LNCaP clone FGC (cell line): ENCODE measurements around the gene SMOC2.

Source experiments
- DNase-seq: peaks from one replicate; pipeline ENCODE4 v3.0.0-alpha.2; 2011; ENCODE audit warnings: low read depth
- H3K4me3 ChIP-seq: 2 replicates; pipeline ENCODE4 v1.5.1; 2011; ENCODE audit warnings: mild to moderate bottlenecking, low read depth, low read length, control low read depth
- TF ChIP-seq, protein P1 (sequence below): IDR thresholded peaks from 2 replicates; pipeline ENCODE4 v1.5.1; 2012; ENCODE audit warnings: mild to moderate bottlenecking; ENCODE audit not compliant: control insufficient read depth, insufficient read depth; ENCODE audit errors: extremely low read depth

The SMOC2 gene

DNA sequence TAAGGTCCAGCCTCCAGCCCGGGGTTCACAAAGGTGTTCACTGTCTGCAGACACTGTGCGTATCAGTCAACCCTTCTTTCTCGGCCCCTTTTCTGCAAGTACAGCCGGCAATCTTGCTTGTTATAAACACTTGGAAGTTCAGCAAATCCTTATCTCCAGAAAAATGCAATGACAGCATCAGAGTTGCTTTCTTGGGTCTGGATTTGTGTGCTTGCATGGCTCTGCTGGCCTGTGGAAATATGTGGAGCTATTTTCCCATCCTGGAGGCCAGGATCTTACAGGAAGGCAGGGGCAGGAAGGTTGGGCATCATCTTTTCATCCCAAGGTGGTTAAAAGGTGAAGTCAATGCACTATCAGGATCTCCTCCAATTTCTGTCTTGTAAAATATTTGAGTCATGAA lies 100.3 kb downstream of the SMOC2 start:
- no peak overlapping the region for H3K4me3 ChIP-seq
- TF ChIP-seq, protein P1, sequence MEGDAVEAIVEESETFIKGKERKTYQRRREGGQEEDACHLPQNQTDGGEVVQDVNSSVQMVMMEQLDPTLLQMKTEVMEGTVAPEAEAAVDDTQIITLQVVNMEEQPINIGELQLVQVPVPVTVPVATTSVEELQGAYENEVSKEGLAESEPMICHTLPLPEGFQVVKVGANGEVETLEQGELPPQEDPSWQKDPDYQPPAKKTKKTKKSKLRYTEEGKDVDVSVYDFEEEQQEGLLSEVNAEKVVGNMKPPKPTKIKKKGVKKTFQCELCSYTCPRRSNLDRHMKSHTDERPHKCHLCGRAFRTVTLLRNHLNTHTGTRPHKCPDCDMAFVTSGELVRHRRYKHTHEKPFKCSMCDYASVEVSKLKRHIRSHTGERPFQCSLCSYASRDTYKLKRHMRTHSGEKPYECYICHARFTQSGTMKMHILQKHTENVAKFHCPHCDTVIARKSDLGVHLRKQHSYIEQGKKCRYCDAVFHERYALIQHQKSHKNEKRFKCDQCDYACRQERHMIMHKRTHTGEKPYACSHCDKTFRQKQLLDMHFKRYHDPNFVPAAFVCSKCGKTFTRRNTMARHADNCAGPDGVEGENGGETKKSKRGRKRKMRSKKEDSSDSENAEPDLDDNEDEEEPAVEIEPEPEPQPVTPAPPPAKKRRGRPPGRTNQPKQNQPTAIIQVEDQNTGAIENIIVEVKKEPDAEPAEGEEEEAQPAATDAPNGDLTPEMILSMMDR: no peak
- DNase-seq: no peak

DNA sequence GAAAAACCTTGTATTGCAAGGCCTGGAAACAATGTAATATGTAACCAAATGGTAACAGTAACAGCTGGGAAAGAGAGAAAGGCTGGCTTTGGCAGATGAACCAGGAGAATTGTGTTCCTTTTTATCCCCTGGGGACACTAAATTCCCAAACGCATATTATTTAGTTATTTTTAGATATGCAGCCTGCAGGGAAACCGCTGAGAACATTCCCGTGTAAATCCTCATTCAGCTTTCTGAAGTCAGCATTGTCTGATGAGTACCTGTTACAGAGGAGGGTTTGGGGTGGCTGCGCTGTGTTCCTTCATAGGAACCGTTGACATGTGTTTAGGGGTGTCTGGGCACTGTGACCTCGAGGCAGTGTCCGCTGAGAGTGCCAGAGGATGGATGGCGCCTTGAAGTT lies 101.3 kb downstream of the SMOC2 start:
- DNase-seq: no peak
- TF ChIP-seq, protein P1: no peak
- no peak overlapping the region for H3K4me3 ChIP-seq

DNA sequence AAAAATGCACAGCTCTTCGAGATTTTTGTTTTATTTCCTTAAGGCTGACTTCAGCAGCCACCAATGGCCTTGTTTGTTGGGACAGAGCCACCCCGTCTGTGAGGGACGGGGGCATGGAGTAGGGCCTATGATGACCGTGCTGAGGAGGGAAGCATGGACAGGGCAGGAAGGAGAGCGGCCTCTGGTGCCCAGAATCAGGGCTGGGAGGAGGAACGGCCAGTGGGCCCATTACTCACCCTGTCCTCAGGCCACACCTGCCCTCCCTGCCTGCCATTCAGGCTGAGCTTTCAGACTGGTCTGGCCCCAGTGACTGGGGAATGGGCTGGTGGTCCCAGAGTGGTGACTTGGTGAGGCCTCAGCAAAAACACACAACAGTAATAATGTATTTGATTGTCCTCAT lies 104.4 kb downstream of the SMOC2 start:
- no peak overlapping the region for H3K4me3 ChIP-seq
- TF ChIP-seq, protein P1: peak; percentile 18; the same call in 1 of the 2 replicates
- DNase-seq: no peak

DNA sequence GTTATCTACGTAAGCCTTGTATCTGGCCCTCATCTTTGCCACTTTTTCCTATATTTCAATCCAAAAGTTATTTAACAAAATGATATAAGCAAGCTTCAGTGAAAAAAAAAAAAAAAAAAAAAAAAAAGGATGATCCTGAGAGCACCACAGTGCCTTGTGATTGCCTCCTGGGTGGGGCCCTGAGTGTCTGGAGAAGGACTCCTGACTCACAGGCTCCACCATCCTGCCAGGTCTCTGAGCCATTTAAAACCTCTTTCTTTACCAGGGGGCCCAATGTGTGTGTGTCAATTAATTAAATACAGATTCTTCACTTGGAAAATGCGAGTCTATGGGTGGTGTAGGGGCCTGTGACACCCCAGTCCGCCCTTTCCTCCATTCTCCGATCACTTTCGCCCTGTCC lies 105.2 kb downstream of the SMOC2 start:
- no peak for DNase-seq
- TF ChIP-seq, protein P1: no peak
- H3K4me3 ChIP-seq: no peak overlapping the region

DNA sequence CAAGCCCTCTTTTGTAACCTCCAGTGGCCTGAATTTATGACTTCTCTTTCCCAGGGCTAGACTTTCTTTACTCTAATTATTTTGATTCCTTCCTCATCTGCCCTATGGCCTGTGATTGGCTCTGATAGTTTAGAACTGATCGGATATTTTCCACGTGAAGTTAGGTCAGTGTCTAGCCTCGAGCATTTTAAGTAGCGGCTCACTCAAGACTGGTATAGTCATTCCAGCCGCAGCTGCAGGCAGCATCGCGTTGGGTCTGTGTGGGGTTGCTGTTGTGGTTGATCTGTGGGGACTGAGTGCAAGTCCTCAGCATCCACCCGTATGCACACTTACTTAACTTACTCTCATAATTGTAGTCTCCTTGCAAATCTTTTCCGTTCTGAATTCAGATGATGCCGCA lies 105.7 kb downstream of the SMOC2 start:
- TF ChIP-seq, protein P1: no peak
- DNase-seq: no peak

DNA sequence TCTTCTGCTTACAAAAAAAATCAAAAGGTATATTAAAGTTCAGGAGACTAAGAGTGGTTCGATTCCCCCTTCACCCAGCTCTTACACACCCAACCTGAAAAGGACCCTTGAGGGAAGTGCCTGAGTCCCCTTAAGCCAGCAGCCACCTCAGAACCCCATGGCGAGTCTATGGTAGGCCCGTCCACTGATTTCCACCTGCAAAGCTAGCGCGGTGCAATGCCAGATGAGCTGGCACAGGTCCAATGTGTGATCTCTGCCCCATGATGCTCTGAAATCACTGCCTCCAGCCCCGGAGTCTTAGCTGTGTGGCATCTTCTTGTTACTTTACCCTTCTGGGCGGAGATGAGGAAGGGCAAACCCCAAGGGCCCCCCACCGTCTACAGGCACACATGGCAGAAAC lies 109.3 kb downstream of the SMOC2 start:
- no peak overlapping the region for H3K4me3 ChIP-seq
- TF ChIP-seq, protein P1: no peak
- DNase-seq: no peak

More for the DNA sequence above, 105.7 kb downstream of the SMOC2 start:
- no peak overlapping the region for H3K4me3 ChIP-seq

DNA sequence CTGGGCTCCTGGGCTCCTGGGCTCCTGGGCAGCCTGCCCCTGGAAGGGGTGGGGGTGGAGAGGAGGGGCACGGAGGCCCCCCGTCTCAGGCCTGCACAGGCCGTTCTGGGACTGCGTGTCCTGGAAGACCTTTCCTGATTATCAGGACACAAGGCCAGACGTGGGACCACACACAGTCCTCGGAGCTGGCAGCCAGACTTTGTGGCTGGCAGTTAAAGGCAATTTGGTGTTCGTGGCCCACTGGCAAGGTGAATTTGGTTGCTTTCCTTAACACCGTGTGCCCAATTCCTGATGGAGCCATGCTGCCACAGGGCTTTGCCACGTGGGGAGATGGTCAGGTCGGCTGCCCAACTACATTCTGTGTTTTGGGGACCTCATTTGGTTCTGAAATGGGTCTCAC lies 113.5 kb downstream of the SMOC2 start:
- TF ChIP-seq, protein P1: no peak
- no peak overlapping the region for H3K4me3 ChIP-seq
- DNase-seq: no peak
